A673 (cell line): ENCODE results near the gene SGMS1.

Source experiments
- CTCF ChIP-seq: fragments of 300-800, 200-600 bp; sonication (generic); conservative IDR thresholded peaks from 2 replicates; pipeline ENCODE4 v1.5.1; 2017; ENCODE audit warnings: low read depth, mild to moderate bottlenecking, antibody characterized with exemption, low read length, moderate library complexity, mixed read lengths
- EZH2 ChIP-seq: fragments of 200-600 bp; sonication (generic); IDR thresholded peaks from 2 replicates; pipeline ENCODE4 v1.6.1; 2017; ENCODE audit warnings: borderline replicate concordance, low read depth, mild to moderate bottlenecking, mixed read lengths, antibody characterized with exemption, low read length; ENCODE audit not compliant: poor library complexity, severe bottlenecking

- TF ChIP-seq CTCF (no peak), EZH2 (no peak)
These were observed 206.3 kb downstream of the SGMS1 start for GRCh38 chr10:50417486-50417885.
